Keratinocyte (primary cell): Measurements from ENCODE around the gene DCTN3. TPM values are rescaled to one million over a fixed set of nuclear protein-coding genes. Genes with fewer than 3 reads are reported as not detected.

Experiments used
- DNase-seq: peaks from one replicate; pipeline ENCODE4 v3.0.0-alpha.2; 2011; ENCODE audit warnings: low read depth, missing footprints, low spot score
- FAIRE-seq: peaks from 2 replicates; lab custom pipeline; 2011; peaks lifted over from hg19 to GRCh38; lab: Jason Lieb, UNC
- H2AFZ ChIP-seq: 2 replicates; pipeline ENCODE4 v1.6.0; 2012; ENCODE audit warnings: low read length, control low read depth, inconsistent platforms; ENCODE audit not compliant: control insufficient read depth
- H3K27ac ChIP-seq: 2 replicates; pipeline ENCODE4 v1.5.1; 2011; ENCODE audit warnings: low read length; ENCODE audit not compliant: control insufficient read depth, insufficient read depth
- H3K27me3 ChIP-seq: 3 replicates; pipeline ENCODE4 v1.6.0; 2011; ENCODE audit warnings: low read length; ENCODE audit not compliant: control insufficient read depth, insufficient read depth; ENCODE audit errors: extremely low read depth
- H3K36me3 ChIP-seq, 2 experiments: 2 replicates in 1 of 2; 3 replicates in 1 of 2; pipeline ENCODE4 v1.5.1; 2011; ENCODE audit warnings: low read length in 2 of 2, mild to moderate bottlenecking in 1 of 2; ENCODE audit not compliant: control insufficient read depth in 2 of 2, insufficient read depth in 2 of 2; ENCODE audit errors: extremely low read depth in 1 of 2
- H3K4me1 ChIP-seq: 3 replicates; pipeline ENCODE4 v1.5.1; 2011; ENCODE audit warnings: low read length; ENCODE audit not compliant: control insufficient read depth, insufficient read depth; ENCODE audit errors: extremely low read depth
- H3K4me2 ChIP-seq: 3 replicates; pipeline ENCODE4 v1.6.0; 2011; ENCODE audit warnings: low read depth, low read length; ENCODE audit not compliant: control insufficient read depth, insufficient read depth; ENCODE audit errors: extremely low read depth
- H3K4me3 ChIP-seq, 3 experiments: fragments of 200-600 bp in 1 of 3; sonication (generic) in 1 of 3; 2 replicates in 2 of 3; 3 replicates in 1 of 3; pipeline ENCODE4 v1.5.1; 2011 to 2016; ENCODE audit warnings: low read length in 3 of 3, mild to moderate bottlenecking in 3 of 3, control low read depth in 2 of 3, inconsistent platforms in 1 of 3, low read depth in 1 of 3, mixed read lengths in 1 of 3, mixed run types in 1 of 3, moderate library complexity in 1 of 3; ENCODE audit not compliant: control insufficient read depth in 2 of 3, insufficient read depth in 2 of 3; ENCODE audit errors: extremely low read depth in 1 of 3
- H3K79me2 ChIP-seq: 2 replicates; pipeline ENCODE4 v1.6.0; 2012; ENCODE audit warnings: low read length; ENCODE audit not compliant: control insufficient read depth, insufficient read depth
- H3K9ac ChIP-seq: 3 replicates; pipeline ENCODE4 v1.6.0; 2011; ENCODE audit warnings: low read length; ENCODE audit not compliant: control insufficient read depth, insufficient read depth; ENCODE audit errors: extremely low read depth
- H3K9me1 ChIP-seq: 3 replicates; pipeline ENCODE4 v1.6.0; 2011; ENCODE audit warnings: low read length; ENCODE audit not compliant: control insufficient read depth, insufficient read depth; ENCODE audit errors: extremely low read depth
- H3K9me3 ChIP-seq: 2 replicates; pipeline ENCODE4 v1.5.1; 2012; ENCODE audit warnings: low read depth, low read length; ENCODE audit not compliant: control insufficient read depth
- H4K20me1 ChIP-seq: 3 replicates; pipeline ENCODE4 v1.6.0; 2011; ENCODE audit warnings: low read length; ENCODE audit not compliant: control insufficient read depth, insufficient read depth; ENCODE audit errors: extremely low read depth
- CTCF ChIP-seq, 3 experiments: IDR thresholded peaks in 1 of 3; conservative IDR thresholded peaks in 1 of 3; optimal IDR thresholded peaks in 1 of 3; 2 replicates in 2 of 3; 3 replicates in 1 of 3; pipeline versions ENCODE3 to v1.5.1; 2011; ENCODE audit warnings: low read length in 3 of 3, mild to moderate bottlenecking in 3 of 3, moderate library complexity in 2 of 3, control low read depth in 1 of 3, inconsistent platforms in 1 of 3; ENCODE audit not compliant: insufficient read depth in 2 of 3; ENCODE audit errors: extremely low read depth in 1 of 3
- EZH2 ChIP-seq: IDR thresholded peaks from one replicate; pipeline ENCODE4 v1.6.1; 2012; ENCODE audit warnings: inconsistent platforms, mild to moderate bottlenecking, low read length, moderate library complexity
- dilution Hi-C: fragments of 300-500 bp; cut with MboI; formaldehyde crosslinking; loops from one replicate; pipeline ENCODE4 v1.7.0; 2020; ENCODE audit warnings: low sequenced_read_pairs; ENCODE audit not compliant: extremely low pct_ligation_motif_present
- polyA plus RNA-seq, 5 experiments: library from polyadenylated mRNA; depleted of rRNA in 3 of 5; stranded (reverse) in 3 of 5; stranded (forward) in 1 of 5; unstranded in 1 of 5; fragments of >200 nt; gene quantifications; 1 replicate in 1 of 5; 2 replicates in 3 of 5; 3 replicates in 1 of 5; pipeline versions ENCODE4 v1.2.1 to v1.2.3, GENCODE V29; 2011 to 2012; ENCODE audit warnings: missing spikeins in 2 of 5, low read depth in 1 of 5, low replicate concordance in 1 of 5

The DCTN3 gene
- polyA plus RNA-seq, 1 donor (not counting 4 experiments of a cell fraction or from before 2014, with no cell fraction given) = 106 TPM

GRCh38 chr9:34570809-34571480, 49.4 kb downstream of the DCTN3 start:
- Histone ChIP-seq H3K36me3 (no peaks in the 10 kb centered on the region), H3K9ac (no peak overlapping the region), H3K9me3 (no peaks in the 10 kb centered on the region), H4K20me1 (no peaks in the 10 kb centered on the region), H3K79me2 (no peaks in the 10 kb centered on the region), H3K4me2 (no peak overlapping the region), H3K27me3 (peaks cover 63% of the 10 kb centered on the region), H3K27ac (no peak overlapping the region), H3K4me1 (no peaks in the 10 kb centered on the region), H2AFZ (no peak overlapping the region), H3K4me3 (no peak overlapping the region), H3K9me1 (no peaks in the 10 kb centered on the region)
- DNase-seq (no peak), FAIRE-seq (no peak)
- dilution Hi-C loops = no loop called here
- TF ChIP-seq CTCF (optimal IDR thresholded peaks at IDR 0.05 in 1 of 3, IDR thresholded peaks at IDR 0.05 in 1 of 3, conservative IDR thresholded peaks at IDR 0.05 in 1 of 3; ENCODE audit: extremely low read depth in 1 of 3, insufficient read depth in 2 of 3, low read length in 3 of 3) (no peak), EZH2 (no peak)

- Histone ChIP-seq H3K79me2 (no peaks in the 10 kb centered on the region), H3K4me2 (no peak overlapping the region)
- no peak for FAIRE-seq
Measured at GRCh38 chr9:34570376-34570775, 49.9 kb downstream of the DCTN3 start.

More at GRCh38 chr9:34570376-34570775, 49.9 kb downstream of the DCTN3 start:
- dilution Hi-C loops = no loop called here
- no peak for TF ChIP-seq EZH2
- TF ChIP-seq CTCF (optimal IDR thresholded peaks at IDR 0.05 in 1 of 3, IDR thresholded peaks at IDR 0.05 in 1 of 3, conservative IDR thresholded peaks at IDR 0.05 in 1 of 3; ENCODE audit: extremely low read depth in 1 of 3, insufficient read depth in 2 of 3, low read length in 3 of 3) = no peak
- no peak overlapping the region for H3K4me3 ChIP-seq
- H3K36me3 ChIP-seq = no peaks in the 10 kb centered on the region
- peaks cover 63% of the 10 kb centered on the region for H3K27me3 ChIP-seq
- H3K4me1 ChIP-seq = no peaks in the 10 kb centered on the region
- no peak overlapping the region for H3K9ac ChIP-seq
- no peak overlapping the region for H3K27ac ChIP-seq
- H4K20me1 ChIP-seq = no peaks in the 10 kb centered on the region
- H3K9me1 ChIP-seq = no peaks in the 10 kb centered on the region
- no peak for DNase-seq
- no peak overlapping the region for H2AFZ ChIP-seq
- no peaks in the 10 kb centered on the region for H3K9me3 ChIP-seq
